ENCODE data around the gene TMA7.

- no peak for TF ChIP-seq POLR2A (IDR thresholded peaks at IDR 0.05)
- no peak for TF ChIP-seq CTCF (IDR thresholded peaks at IDR 0.05)
Observed at GRCh38 chr3:48405971-48406370, 34.1 kb upstream of the TMA7 start.

All from heart left ventricle (tissue), 13 donors.